IMR-90 (cell line): Measurements from ENCODE around the gene ZNF625. TPM values are rescaled to one million over a fixed set of nuclear protein-coding genes. Genes with fewer than 3 reads are reported as not detected.

Experiments
- ATAC-seq: fragments of 200-7000 bp; cut with Tn5 transposase; 2 replicates; pipeline ENCODE4 v1.9.1; 2020; ENCODE audit warnings: low read depth, mild to moderate bottlenecking, moderate library complexity
- BruUV-seq: library from RNA; stranded (reverse); fragments of 400-500 nt; replicated peaks from 2 replicates; lab custom pipeline; 2021; lab: Mats Ljungman, UMichigan
- CTCF ChIA-PET: fragments of 300-600 bp; formaldehyde crosslinking; extraction: SDS; loops from one replicate; lab custom pipeline; 2021; ENCODE audit warnings: antibody characterized with exemption; lab: Yijun Ruan, JAX
- POLR2A ChIA-PET: fragments of 300-600 bp; sonication (Branson Sonifier 250); formaldehyde crosslinking; loops from one replicate; lab custom pipeline; 2022; ENCODE audit warnings: antibody characterized with exemption; ENCODE audit not compliant: unreplicated experiment; lab: Charles Lee
- DNase-seq: peaks from one replicate; pipeline ENCODE4 v3.0.0; 2013
- H2AFZ ChIP-seq: replicated peaks from 2 replicates; pipeline ENCODE3; 2013; ENCODE audit warnings: low read length, mild to moderate bottlenecking; ENCODE audit not compliant: poor library complexity
- H2AK5ac ChIP-seq: 2 replicates; pipeline ENCODE4 v1.6.1; 2013; ENCODE audit warnings: low read depth, low read length, inconsistent platforms
- H2AK9ac ChIP-seq: replicated peaks from 2 replicates; pipeline ENCODE3; 2013; ENCODE audit warnings: mild to moderate bottlenecking, low read depth, low read length, moderate library complexity; ENCODE audit not compliant: poor library complexity
- H2BK120ac ChIP-seq: 2 replicates; pipeline ENCODE4 v1.6.1; 2013; ENCODE audit warnings: low read depth, low read length, inconsistent platforms
- H2BK15ac ChIP-seq: 3 replicates; pipeline ENCODE4 v1.6.1; 2013; ENCODE audit warnings: low read depth, low read length, inconsistent platforms
- H2BK20ac ChIP-seq: 2 replicates; pipeline ENCODE4 v1.6.1; 2013; ENCODE audit warnings: low read depth, mild to moderate bottlenecking, inconsistent platforms, low read length, moderate library complexity
- H2BK5ac ChIP-seq: 2 replicates; pipeline ENCODE4 v1.6.1; 2013; ENCODE audit warnings: mild to moderate bottlenecking, low read depth, low read length, inconsistent platforms; ENCODE audit not compliant: poor library complexity, severe bottlenecking
- H3K14ac ChIP-seq: replicated peaks from 2 replicates; pipeline ENCODE4 v1.6.1; 2013; ENCODE audit warnings: low read depth, low read length, inconsistent platforms
- H3K18ac ChIP-seq: 2 replicates; pipeline ENCODE4 v1.6.1; 2013; ENCODE audit warnings: low read depth, low read length, control low read depth
- H3K23ac ChIP-seq: 2 replicates; pipeline ENCODE4 v1.6.1; 2013; ENCODE audit warnings: low read depth, low read length, inconsistent platforms
- H3K27ac ChIP-seq: 2 replicates; pipeline ENCODE4 v1.5.1; 2013; ENCODE audit warnings: mild to moderate bottlenecking, control low read depth, low read length; ENCODE audit not compliant: insufficient read depth
- H3K27me3 ChIP-seq: 2 replicates; pipeline ENCODE4 v1.6.1; 2013; ENCODE audit warnings: low read length; ENCODE audit not compliant: control insufficient read depth, insufficient read depth
- H3K36me3 ChIP-seq: 2 replicates; pipeline ENCODE4 v1.6.1; 2013; ENCODE audit warnings: low read length, mixed read lengths; ENCODE audit not compliant: control insufficient read depth, insufficient read depth
- H3K4ac ChIP-seq: 2 replicates; pipeline ENCODE4 v1.6.1; 2013; ENCODE audit warnings: low read depth, low read length, inconsistent platforms
- H3K4me1 ChIP-seq: 2 replicates; pipeline ENCODE4 v1.6.1; 2013; ENCODE audit warnings: low read length, mixed read lengths; ENCODE audit not compliant: control insufficient read depth, insufficient read depth
- H3K4me2 ChIP-seq: 2 replicates; pipeline ENCODE4 v1.6.1; 2013; ENCODE audit warnings: low read depth, mild to moderate bottlenecking, control low read depth, low read length, moderate library complexity
- H3K4me3 ChIP-seq: 2 replicates; pipeline ENCODE4 v1.5.1; 2013; ENCODE audit warnings: low read depth, mild to moderate bottlenecking, control low read depth, low read length, moderate library complexity; ENCODE audit not compliant: insufficient read depth
- H3K56ac ChIP-seq: 2 replicates; pipeline ENCODE4 v1.6.1; 2013; ENCODE audit warnings: low read length, inconsistent platforms; ENCODE audit not compliant: insufficient read depth; ENCODE audit errors: extremely low read depth
- H3K79me1 ChIP-seq, 2 experiments: 2 replicates each; pipeline ENCODE4 v1.6.1; 2013; ENCODE audit warnings: low read length in 2 of 2, inconsistent platforms in 1 of 2, low read depth in 1 of 2
- H3K9ac ChIP-seq: 2 replicates; pipeline ENCODE4 v1.6.1; 2013; ENCODE audit warnings: low read depth, low read length, control low read depth
- H3K9me1 ChIP-seq: 2 replicates; pipeline ENCODE4 v1.6.1; 2013; ENCODE audit warnings: low read length, inconsistent platforms; ENCODE audit not compliant: insufficient read depth
- H3K9me3 ChIP-seq: 2 replicates; pipeline ENCODE4 v1.6.1; 2013; ENCODE audit warnings: low read length; ENCODE audit not compliant: control insufficient read depth, insufficient read depth
- H4K20me1 ChIP-seq: 2 replicates; pipeline ENCODE4 v1.6.1; 2013; ENCODE audit warnings: low read length, inconsistent platforms; ENCODE audit not compliant: insufficient read depth
- H4K5ac ChIP-seq: 2 replicates; pipeline ENCODE4 v1.6.1; 2013; ENCODE audit warnings: mild to moderate bottlenecking, low read depth, low read length, control low read depth
- H4K8ac ChIP-seq, 2 experiments: 2 replicates each; pipeline ENCODE4 v1.6.1; 2013; ENCODE audit warnings: low read depth in 2 of 2, low read length in 2 of 2, control low read depth in 1 of 2, inconsistent platforms in 1 of 2
- H4K91ac ChIP-seq: 2 replicates; pipeline ENCODE4 v1.6.1; 2013; ENCODE audit warnings: low read depth, low read length, inconsistent platforms; ENCODE audit not compliant: insufficient read depth
- BHLHE40 ChIP-seq: fragments of 150-350 bp; IDR thresholded peaks from 2 replicates; pipeline ENCODE4 v1.6.1; 2016; ENCODE audit warnings: mild to moderate bottlenecking, low read depth, low read length
- CEBPB ChIP-seq: IDR thresholded peaks from 2 replicates; pipeline ENCODE4 v1.6.1; 2012; ENCODE audit warnings: low read depth, low read length, improper control_type of control experiment
- FOS ChIP-seq: fragments of 150-350 bp; IDR thresholded peaks from 2 replicates; pipeline ENCODE4 v1.6.1; 2016; ENCODE audit warnings: low read depth, low read length
- POLR2A ChIP-seq: IDR thresholded peaks from 2 replicates; pipeline ENCODE4 v1.6.1; 2012; ENCODE audit warnings: mild to moderate bottlenecking, low read depth, low read length
- RAD21 ChIP-seq: IDR thresholded peaks from 2 replicates; pipeline ENCODE4 v1.6.1; 2012; ENCODE audit warnings: low read length, improper control_type of control experiment
- RFX5 ChIP-seq: IDR thresholded peaks from 2 replicates; pipeline ENCODE4 v1.8.0; 2012; ENCODE audit warnings: low read depth, mild to moderate bottlenecking, low read length, moderate library complexity
- SMC3 ChIP-seq: fragments of 150-350 bp; IDR thresholded peaks from 2 replicates; pipeline ENCODE4 v1.6.1; 2016; ENCODE audit warnings: low read depth, mild to moderate bottlenecking, antibody characterized with exemption, low read length, moderate library complexity
- WGBS, 2 experiments: methylation state at CpG; one replicate each; pipeline versions ENCODE4 v1.1.5 to v1.1.7; 2013; ENCODE audit warnings: missing lambda C conversion rate in 2 of 2; ENCODE audit not compliant: insufficient read length in 1 of 2; ENCODE audit errors: extremely low coverage in 2 of 2; 5-methylcytosine and 5-hydroxymethylcytosine counted together
- dilution Hi-C: fragments of 300-500 bp; cut with HindIII; formaldehyde crosslinking; loops from one replicate; pipeline ENCODE4 v1.14.3; 2018; ENCODE audit warnings: low sequenced_read_pairs; ENCODE audit not compliant: unreplicated experiment
- in situ Hi-C: fragments of 300-500 bp; cut with MboI; formaldehyde crosslinking; loops from 3 replicates; pipeline ENCODE4 v1.14.3; 2019; ENCODE audit warnings: low sequenced_read_pairs, inconsistent platforms, mixed read lengths
- intact Hi-C: fragments of 100-400 bp; cut with micrococcal nuclease; formaldehyde crosslinking; loops from 2 replicates; pipeline ENCODE4 v1.10.0; 2022
- polyA plus RNA-seq, 3 experiments: library from polyadenylated mRNA; depleted of rRNA; stranded (reverse); fragments of >200 nt; gene quantifications; 2 replicates each; pipeline ENCODE4 v1.2.3, GENCODE V29; 2012; ENCODE audit warnings: low replicate concordance in 1 of 3
- total RNA-seq: library from RNA; depleted of rRNA; stranded (reverse); fragments of >200 nt; gene quantifications from 2 replicates; pipeline ENCODE4 v1.2.3, GENCODE V29; 2012
- TF ChIP-seq, protein P1 (sequence below): fragments of 150-350 bp; IDR thresholded peaks from 2 replicates; pipeline ENCODE4 v1.6.1; 2017; ENCODE audit warnings: mild to moderate bottlenecking, antibody characterized with exemption, low read length, low read depth

Gene ZNF625
- total and polyA plus RNA-seq, 2 of the 4 experiments (the other 2 are of a cell fraction) = 2.5 to 16.7 TPM

DNA sequence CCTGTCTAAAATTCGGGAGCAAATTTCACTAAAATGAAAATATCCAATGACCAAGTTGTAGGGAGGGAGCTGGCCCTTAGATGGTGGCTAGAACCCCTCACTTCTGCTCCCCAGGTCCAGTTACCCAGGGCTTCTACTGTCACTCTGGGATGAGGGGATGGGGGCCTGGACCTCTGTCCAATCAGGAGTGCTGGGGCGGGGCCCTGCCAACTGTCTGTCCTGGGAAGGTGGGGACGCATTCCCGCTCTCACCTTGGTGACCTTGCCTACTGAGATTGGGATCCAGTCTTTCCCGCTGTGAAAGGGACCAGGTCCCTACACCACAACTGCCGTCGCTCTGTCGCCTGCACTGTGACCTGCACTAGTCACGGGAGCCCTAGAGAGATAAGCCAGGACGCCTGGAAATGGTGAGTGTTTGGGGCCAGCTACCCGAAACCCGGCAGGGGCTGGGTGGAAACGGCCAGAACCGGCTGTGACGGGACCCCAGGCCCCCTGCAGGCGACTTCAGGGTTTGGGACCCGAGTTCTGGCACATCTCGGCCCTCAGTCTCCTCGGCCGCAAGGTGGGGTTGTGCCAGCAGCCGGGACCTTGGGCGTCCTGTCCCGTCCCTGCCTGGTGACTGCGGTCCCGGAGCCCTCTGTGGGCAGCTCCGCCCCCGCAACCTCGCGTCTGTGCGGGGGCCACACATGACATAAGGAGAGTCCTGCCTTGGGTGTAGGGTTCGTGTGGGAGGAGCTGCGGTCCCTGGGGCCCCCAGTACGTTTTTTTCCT is 39.1 kb downstream of the ZNF625 start:
- DNase-seq (no peak), ATAC-seq (no peak)
- no peak overlapping the region for H3K4me2 ChIP-seq
- dilution Hi-C loops (no loop called here), intact Hi-C loops (no loop called here), in situ Hi-C loops (no loop called here)
- no peaks in the 10 kb centered on the region; a peak in 1 of 4 replicates for H3K79me1 ChIP-seq
- no peak overlapping the region for H4K5ac ChIP-seq
- 81% methylated on average over 8 of the region's 33 CpGs; no CpG with 5 or more reads in 1 of the 2 experiments for WGBS, 2 experiments
- H3K4me1 ChIP-seq = no peaks in the 10 kb centered on the region
- H3K18ac ChIP-seq = no peak overlapping the region
- H3K56ac ChIP-seq = no peak overlapping the region
- no peak overlapping the region for H4K91ac ChIP-seq
- no peak overlapping the region for H4K8ac ChIP-seq
- H3K36me3 ChIP-seq = peaks cover 11% of the 10 kb centered on the region
- peaks cover 16% of the 10 kb centered on the region for H3K9me3 ChIP-seq
- no peak overlapping the region for H3K4me3 ChIP-seq
- H2BK20ac ChIP-seq = no peak overlapping the region
- H3K9ac ChIP-seq = no peak overlapping the region
- no peak overlapping the region for H3K27ac ChIP-seq
- H4K20me1 ChIP-seq = no peaks in the 10 kb centered on the region
- no peaks in the 10 kb centered on the region for H3K27me3 ChIP-seq
- no peak overlapping the region for H2AK5ac ChIP-seq
- no peak overlapping the region for H3K23ac ChIP-seq
- H3K14ac ChIP-seq = no peak overlapping the region
- H2AFZ ChIP-seq = no peak overlapping the region
- no peaks in the 10 kb centered on the region for H3K9me1 ChIP-seq
- no peak overlapping the region for H2BK15ac ChIP-seq
- TF ChIP-seq FOS = no peak
- TF ChIP-seq, protein P1, sequence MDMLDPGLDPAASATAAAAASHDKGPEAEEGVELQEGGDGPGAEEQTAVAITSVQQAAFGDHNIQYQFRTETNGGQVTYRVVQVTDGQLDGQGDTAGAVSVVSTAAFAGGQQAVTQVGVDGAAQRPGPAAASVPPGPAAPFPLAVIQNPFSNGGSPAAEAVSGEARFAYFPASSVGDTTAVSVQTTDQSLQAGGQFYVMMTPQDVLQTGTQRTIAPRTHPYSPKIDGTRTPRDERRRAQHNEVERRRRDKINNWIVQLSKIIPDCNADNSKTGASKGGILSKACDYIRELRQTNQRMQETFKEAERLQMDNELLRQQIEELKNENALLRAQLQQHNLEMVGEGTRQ = no peak
- TF ChIP-seq SMC3 = no peak
- TF ChIP-seq CEBPB = no peak
- no peak for TF ChIP-seq BHLHE40
- TF ChIP-seq RFX5 = no peak
- TF ChIP-seq POLR2A = no peak
- TF ChIP-seq RAD21 = no peak
- H3K4ac ChIP-seq = no peak overlapping the region
- H2BK5ac ChIP-seq = no peak overlapping the region
- no peak overlapping the region for H2BK120ac ChIP-seq
- ChIA-PET POLR2A (no interaction called here), CTCF (interaction anchor here (0.6 kb wide), 1 partner anchor 9 kb away, joined by 4 read pairs; no protein-coding TSS in a partner anchor)
- no peak overlapping the region for H2AK9ac ChIP-seq
- BruUV-seq = no TSS peak
